Fibroblast of lung (primary cell): ENCODE data around the gene CD164L2.

Experiments used
- EZH2 ChIP-seq: IDR thresholded peaks from 2 replicates; pipeline ENCODE4 v1.5.1; 2012; ENCODE audit warnings: low read length, control low read depth, mild to moderate bottlenecking; ENCODE audit errors: missing control alignments
- TF ChIP-seq, protein P1 (sequence below), 2 donors: IDR thresholded peaks in 1 of 2; conservative IDR thresholded peaks in 1 of 2; 1 replicate in 1 of 2; 2 replicates in 1 of 2; pipeline ENCODE4 v1.5.1; 2011 to 2012; ENCODE audit warnings: low read length in 2 of 2, control low read depth in 1 of 2, inconsistent platforms in 1 of 2, low read depth in 1 of 2, mild to moderate bottlenecking in 1 of 2

DNA sequence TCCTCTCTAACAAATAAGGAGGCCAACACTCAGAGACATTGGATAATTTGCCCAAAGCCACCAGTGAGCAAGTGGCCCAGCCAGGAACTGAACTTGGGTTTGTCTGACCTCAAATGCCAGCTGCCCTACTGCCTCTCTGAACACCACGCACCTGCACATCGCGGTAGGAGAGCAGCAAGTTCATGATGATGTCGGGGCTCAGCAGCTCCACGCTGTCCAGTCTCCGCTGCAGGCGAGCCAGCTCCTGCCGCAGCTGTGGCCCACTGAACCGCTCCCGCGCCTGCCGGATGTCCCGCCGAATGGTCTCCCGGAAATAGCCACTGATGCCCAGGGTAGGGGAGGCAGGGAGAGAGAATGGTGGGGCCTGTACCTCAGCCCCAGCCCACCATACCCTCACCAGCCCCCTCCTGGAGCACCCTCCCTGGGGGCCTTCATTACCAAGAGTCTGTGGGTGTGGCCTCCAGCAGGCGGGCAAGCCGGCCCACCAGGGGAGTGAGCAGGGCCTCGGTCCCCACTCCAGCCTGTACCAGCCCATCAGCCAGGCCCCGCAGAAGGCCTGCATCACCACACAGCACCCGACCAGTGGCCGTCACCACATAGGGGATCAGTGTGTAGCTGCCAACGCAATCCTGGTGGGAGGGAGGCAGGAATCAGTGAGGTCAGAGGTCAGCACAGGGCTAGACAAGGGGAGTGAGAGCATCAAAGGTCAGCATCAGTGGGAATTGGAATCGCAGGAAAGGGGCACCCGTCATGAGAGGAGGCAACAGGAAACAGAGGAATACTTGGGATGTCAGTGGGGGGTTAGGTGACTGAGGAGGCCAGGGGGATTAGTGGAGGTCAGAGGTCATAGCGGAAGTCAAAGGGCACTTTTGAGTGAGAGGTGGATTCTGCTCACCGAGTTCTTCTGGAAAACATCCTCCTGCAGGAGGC is 19.1 kb downstream of the CD164L2 start:
- TF ChIP-seq, protein P1, sequence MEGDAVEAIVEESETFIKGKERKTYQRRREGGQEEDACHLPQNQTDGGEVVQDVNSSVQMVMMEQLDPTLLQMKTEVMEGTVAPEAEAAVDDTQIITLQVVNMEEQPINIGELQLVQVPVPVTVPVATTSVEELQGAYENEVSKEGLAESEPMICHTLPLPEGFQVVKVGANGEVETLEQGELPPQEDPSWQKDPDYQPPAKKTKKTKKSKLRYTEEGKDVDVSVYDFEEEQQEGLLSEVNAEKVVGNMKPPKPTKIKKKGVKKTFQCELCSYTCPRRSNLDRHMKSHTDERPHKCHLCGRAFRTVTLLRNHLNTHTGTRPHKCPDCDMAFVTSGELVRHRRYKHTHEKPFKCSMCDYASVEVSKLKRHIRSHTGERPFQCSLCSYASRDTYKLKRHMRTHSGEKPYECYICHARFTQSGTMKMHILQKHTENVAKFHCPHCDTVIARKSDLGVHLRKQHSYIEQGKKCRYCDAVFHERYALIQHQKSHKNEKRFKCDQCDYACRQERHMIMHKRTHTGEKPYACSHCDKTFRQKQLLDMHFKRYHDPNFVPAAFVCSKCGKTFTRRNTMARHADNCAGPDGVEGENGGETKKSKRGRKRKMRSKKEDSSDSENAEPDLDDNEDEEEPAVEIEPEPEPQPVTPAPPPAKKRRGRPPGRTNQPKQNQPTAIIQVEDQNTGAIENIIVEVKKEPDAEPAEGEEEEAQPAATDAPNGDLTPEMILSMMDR (conservative IDR thresholded peaks at IDR 0.05 in 1 of 2, IDR thresholded peaks at IDR 0.05 in 1 of 2; ENCODE audit: low read depth in 1 of 2, low read length in 2 of 2), result no peak
- no peak for TF ChIP-seq EZH2
